ENCODE results near the gene PRKACG.

Gene PRKACG

DNA sequence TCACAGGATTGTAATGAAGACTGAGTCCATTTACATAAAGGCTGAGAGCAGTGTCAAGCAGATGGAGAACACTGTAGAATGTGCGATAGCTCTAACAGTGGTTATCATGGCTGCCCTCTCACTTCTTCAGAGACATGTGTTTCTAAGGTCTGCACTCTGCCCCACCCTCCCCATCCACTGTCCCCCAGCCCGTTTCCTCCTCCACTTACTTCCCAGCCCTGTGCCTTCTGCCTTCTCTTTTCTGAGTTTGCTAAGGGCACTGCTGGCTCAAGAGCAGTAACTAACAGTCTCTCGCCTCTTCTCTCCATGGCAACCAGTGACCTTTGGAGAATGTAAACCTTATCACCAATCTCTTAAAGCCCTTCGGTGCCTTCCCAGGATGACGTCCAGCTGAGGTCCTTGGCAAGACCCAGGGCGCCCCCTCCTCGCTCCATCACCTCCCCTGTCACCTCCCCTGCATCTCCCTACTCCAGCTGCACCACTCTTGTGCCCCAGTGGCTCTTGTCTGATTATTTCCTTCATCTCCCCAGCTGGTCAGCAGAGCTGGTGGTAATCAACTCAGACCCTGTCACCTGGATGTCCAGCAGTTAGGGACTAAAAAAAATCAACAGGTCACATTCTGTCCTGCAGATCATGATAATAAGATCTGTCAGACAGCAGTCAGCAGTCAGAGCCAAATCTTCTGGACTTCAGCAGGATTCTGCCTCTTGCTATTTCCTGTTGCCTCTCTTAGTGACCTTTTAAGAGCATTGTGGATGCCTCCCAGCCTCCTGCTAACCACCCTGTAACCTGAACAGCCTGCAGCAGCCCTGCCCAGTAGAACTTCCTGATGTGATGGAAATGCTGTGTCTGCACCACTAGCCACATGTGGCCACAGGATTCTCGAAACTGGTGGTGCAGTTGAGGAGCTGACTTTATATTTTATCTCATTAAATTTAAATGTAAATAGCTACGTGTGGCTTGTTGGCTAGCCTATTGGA is 30.6 kb upstream of the PRKACG start:
- TF ChIP-seq SIN3A (IDR thresholded peaks at IDR 0.05; ENCODE audit: borderline replicate concordance, insufficient read depth, low read length), result no peak; the same call in 1 of the 2 replicates
- TF ChIP-seq POLR2AphosphoS5 (IDR thresholded peaks at IDR 0.05; ENCODE audit: low read depth, low read length), result no peak
- TF ChIP-seq, protein P1, sequence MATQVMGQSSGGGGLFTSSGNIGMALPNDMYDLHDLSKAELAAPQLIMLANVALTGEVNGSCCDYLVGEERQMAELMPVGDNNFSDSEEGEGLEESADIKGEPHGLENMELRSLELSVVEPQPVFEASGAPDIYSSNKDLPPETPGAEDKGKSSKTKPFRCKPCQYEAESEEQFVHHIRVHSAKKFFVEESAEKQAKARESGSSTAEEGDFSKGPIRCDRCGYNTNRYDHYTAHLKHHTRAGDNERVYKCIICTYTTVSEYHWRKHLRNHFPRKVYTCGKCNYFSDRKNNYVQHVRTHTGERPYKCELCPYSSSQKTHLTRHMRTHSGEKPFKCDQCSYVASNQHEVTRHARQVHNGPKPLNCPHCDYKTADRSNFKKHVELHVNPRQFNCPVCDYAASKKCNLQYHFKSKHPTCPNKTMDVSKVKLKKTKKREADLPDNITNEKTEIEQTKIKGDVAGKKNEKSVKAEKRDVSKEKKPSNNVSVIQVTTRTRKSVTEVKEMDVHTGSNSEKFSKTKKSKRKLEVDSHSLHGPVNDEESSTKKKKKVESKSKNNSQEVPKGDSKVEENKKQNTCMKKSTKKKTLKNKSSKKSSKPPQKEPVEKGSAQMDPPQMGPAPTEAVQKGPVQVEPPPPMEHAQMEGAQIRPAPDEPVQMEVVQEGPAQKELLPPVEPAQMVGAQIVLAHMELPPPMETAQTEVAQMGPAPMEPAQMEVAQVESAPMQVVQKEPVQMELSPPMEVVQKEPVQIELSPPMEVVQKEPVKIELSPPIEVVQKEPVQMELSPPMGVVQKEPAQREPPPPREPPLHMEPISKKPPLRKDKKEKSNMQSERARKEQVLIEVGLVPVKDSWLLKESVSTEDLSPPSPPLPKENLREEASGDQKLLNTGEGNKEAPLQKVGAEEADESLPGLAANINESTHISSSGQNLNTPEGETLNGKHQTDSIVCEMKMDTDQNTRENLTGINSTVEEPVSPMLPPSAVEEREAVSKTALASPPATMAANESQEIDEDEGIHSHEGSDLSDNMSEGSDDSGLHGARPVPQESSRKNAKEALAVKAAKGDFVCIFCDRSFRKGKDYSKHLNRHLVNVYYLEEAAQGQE (IDR thresholded peaks at IDR 0.05; ENCODE audit: insufficient read depth in 1 of 2, low read depth in 2 of 2, low read length in 2 of 2), result no peak
- no peak for TF ChIP-seq FOXP2 (optimal IDR thresholded peaks at IDR 0.05; ENCODE audit: borderline replicate concordance, extremely low read depth, extremely low read length, insufficient read depth)
- TF ChIP-seq TAF1 (IDR thresholded peaks at IDR 0.05; ENCODE audit: borderline replicate concordance, insufficient read depth, low read length), result no peak

DNA sequence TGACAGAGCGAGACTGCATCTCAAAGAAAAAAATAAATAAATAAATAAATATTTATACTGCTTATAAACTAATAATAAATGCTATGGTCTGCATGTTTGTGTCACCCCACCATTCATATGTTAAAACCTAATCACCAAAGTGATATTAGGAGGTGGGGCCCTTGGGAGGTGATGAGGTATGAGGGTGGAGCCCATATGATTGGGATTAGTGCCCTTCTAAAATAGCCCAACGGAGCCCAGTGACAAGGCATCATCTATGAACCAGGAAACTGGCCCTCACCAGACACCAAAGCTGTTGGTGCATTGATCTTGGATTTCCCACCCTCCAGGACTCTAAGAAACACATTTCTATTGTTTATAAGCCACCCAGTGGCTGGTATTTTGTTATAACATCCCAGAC is 26.7 kb upstream of the PRKACG start:
- TF ChIP-seq POLR2AphosphoS5 (IDR thresholded peaks at IDR 0.05; ENCODE audit: low read depth, low read length), result no peak
- no peak for TF ChIP-seq TAF1 (IDR thresholded peaks at IDR 0.05; ENCODE audit: borderline replicate concordance, insufficient read depth, low read length)
- no peak for TF ChIP-seq SIN3A (IDR thresholded peaks at IDR 0.05; ENCODE audit: borderline replicate concordance, insufficient read depth, low read length)
- TF ChIP-seq FOXP2 (optimal IDR thresholded peaks at IDR 0.05; ENCODE audit: borderline replicate concordance, extremely low read depth, extremely low read length, insufficient read depth), result no peak
- TF ChIP-seq, protein P1 (IDR thresholded peaks at IDR 0.05; ENCODE audit: insufficient read depth in 1 of 2, low read depth in 2 of 2, low read length in 2 of 2), result no peak

DNA sequence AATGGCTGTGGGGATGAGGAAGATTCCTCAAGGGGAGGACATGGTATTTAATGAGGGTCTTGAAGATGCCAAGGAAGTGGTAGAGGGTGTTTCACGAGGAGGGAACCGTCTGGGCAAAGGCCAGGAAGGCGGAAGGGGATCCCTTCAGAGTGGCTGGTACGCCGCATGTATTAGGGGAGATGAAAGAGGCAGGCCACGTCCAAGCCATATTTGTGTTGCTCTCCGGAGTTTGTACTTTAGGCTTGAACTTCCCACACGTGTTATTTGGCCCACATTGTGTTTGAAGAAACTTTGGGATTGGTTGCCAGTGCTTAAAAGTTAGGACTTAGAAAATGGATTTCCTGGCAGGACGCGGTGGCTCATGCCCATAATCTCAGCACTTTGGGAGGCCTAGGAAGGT is 22.9 kb upstream of the PRKACG start:
- TF ChIP-seq TAF1 (IDR thresholded peaks at IDR 0.05; ENCODE audit: borderline replicate concordance, insufficient read depth, low read length) (no peak), POLR2AphosphoS5 (IDR thresholded peaks at IDR 0.05; ENCODE audit: low read depth, low read length) (no peak), FOXP2 (optimal IDR thresholded peaks at IDR 0.05; ENCODE audit: borderline replicate concordance, extremely low read depth, extremely low read length, insufficient read depth) (no peak), SIN3A (IDR thresholded peaks at IDR 0.05; ENCODE audit: borderline replicate concordance, insufficient read depth, low read length) (no peak)
- TF ChIP-seq, protein P1 (IDR thresholded peaks at IDR 0.05; ENCODE audit: insufficient read depth in 1 of 2, low read depth in 2 of 2, low read length in 2 of 2), result no peak

DNA sequence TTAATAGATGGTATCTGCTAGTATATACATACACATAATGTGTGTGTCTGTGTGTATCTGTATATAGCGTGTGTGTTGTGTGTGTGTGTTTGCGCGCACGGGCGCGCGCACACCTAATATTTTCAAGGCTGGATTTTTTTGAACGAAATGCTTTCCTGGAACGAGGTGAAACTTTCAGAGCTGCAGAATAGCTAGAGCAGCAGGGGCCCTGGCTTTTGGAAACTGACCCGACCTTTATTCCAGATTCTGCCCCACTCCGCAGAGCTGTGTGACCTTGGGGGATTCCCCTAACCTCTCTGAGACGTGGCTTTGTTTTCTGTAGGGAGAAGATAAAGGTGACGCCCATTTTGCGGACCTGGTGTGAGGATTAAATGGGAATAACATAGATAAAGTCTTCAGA is 22.4 kb upstream of the PRKACG start:
- TF ChIP-seq POLR2AphosphoS5 (IDR thresholded peaks at IDR 0.05; ENCODE audit: low read depth, low read length), result no peak

DNA sequence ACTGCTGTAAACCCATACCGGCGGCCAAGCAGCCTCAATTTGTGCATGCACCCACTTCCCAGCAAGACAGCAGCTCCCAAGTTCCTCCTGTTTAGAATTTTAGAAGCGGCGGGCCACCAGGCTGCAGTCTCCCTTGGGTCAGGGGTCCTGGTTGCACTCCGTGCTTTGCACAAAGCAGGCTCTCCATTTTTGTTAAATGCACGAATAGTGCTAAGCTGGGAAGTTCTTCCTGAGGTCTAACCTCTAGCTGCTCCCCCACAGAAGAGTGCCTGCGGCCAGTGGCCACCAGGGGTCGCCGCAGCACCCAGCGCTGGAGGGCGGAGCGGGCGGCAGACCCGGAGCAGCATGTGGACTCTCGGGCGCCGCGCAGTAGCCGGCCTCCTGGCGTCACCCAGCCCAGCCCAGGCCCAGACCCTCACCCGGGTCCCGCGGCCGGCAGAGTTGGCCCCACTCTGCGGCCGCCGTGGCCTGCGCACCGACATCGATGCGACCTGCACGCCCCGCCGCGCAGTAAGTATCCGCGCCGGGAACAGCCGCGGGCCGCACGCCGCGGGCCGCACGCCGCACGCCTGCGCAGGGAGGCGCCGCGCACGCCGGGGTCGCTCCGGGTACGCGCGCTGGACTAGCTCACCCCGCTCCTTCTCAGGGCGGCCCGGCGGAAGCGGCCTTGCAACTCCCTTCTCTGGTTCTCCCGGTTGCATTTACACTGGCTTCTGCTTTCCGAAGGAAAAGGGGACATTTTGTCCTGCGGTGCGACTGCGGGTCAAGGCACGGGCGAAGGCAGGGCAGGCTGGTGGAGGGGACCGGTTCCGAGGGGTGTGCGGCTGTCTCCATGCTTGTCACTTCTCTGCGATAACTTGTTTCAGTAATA is 21.8 kb upstream of the PRKACG start, which contains the start of gene FXN:
FXN (plus strand) TSS at position 315 of the 871 bp plus-strand sequence; CDS start at position 346, 31 bp downstream.
- TF ChIP-seq, protein P1 (IDR thresholded peaks at IDR 0.05; ENCODE audit: insufficient read depth in 1 of 2, low read depth in 2 of 2, low read length in 2 of 2), result peak in 1 of 2 experiments; percentile 23; a peak in 1 of 4 replicates
- TF ChIP-seq TAF1 (IDR thresholded peaks at IDR 0.05; ENCODE audit: borderline replicate concordance, insufficient read depth, low read length) (no peak), FOXP2 (optimal IDR thresholded peaks at IDR 0.05; ENCODE audit: borderline replicate concordance, extremely low read depth, extremely low read length, insufficient read depth) (peak; percentile 49), POLR2AphosphoS5 (IDR thresholded peaks at IDR 0.05; ENCODE audit: low read depth, low read length) (peak; percentile 50), SIN3A (IDR thresholded peaks at IDR 0.05; ENCODE audit: borderline replicate concordance, insufficient read depth, low read length) (no peak)
